GM19372 (cell line): ENCODE results near the gene ACY1.
"Not testable (repeated sequence)": the region's sequence is repeated elsewhere in the genome, so short reads cannot be mapped to it uniquely, and the experiment has no call there.

Experiments used
- ATAC-seq: cut with Tn5 transposase; IDR thresholded peaks from one replicate; pipeline ENCODE4 v1.9.1; 2021; ENCODE audit warnings: mild to moderate bottlenecking, low read depth, moderate library complexity; ENCODE audit not compliant: unreplicated experiment

ACY1 gene

DNA sequence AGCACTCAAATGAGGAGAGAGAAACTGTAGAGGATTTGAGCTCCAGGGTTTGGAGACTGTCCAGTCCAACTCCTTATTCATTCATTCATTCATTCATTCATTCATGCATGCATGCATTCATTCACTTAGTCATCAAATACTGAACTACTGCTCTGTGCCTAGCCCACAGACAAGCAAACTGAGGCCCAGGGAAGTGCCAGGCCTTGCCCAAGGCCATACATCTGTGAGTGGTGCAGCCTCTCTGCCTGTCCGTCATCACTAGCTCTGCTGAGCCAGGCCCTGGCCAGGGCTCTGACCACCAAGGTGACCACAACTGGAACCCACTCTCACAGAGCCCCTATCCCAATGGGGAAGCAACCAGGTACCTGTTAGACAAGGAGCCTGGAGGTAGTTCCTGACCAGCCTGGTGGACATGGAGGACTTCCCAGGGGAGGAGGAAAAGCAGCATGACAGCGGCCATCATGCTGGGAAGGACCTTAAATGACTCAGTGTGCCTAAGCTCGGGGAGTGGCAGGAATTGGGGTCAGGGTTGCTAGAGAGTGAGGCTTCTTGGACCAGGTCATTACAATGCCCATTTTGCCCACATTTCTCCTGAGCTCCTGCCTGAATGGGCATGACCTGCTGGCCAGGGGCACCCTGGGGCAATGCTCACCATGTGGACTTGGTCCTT is 39.9 kb downstream of the ACY1 start:
- no peak for ATAC-seq

DNA sequence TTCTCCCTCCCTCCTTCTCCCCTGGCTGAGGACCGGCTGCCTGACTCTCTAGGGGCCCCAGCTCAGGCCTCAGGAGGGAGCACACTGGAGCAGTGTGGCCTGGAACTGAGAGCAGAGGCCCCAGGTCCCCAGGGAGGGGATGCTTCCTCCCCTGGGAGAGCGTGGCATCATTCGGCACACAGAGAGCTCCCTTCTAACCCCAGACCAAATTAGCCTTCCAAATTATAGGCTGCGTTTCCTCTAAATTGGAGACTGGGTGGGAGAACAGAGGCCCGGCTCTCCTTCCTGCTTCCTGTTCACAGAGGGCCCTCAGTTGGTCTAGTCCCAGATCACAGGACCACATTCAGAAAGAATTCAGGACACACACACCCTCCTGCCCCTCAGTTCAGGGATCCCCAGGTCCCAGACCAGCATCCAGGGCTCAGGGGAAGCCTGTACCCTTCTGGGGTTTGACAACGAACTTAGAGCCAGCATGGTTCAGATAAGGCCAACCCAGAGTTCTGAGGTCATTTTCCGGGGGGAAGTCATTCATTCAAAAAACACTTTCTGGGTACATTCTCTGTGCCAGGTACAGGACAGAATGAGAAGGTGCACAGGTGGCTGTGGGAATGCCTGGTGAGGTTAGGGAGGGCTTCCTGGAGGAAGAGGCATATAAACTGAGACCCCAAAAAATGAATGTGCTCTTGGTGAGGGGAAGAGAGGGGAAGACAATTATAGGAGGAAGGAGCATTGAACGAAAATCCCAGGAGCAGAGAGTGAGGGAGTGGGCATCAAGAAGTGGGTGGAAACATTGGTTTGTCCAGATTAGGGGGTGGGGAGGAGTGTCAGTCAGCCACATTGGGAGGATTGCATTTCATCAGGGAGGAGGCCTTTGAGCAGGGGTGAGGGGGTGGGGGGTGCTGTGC is 40.8 kb downstream of the ACY1 start:
- ATAC-seq, result no peak

GRCh38 chr3:52024765-52025452 is 41.6 kb downstream of the ACY1 start:
- ATAC-seq, result no peak

DNA sequence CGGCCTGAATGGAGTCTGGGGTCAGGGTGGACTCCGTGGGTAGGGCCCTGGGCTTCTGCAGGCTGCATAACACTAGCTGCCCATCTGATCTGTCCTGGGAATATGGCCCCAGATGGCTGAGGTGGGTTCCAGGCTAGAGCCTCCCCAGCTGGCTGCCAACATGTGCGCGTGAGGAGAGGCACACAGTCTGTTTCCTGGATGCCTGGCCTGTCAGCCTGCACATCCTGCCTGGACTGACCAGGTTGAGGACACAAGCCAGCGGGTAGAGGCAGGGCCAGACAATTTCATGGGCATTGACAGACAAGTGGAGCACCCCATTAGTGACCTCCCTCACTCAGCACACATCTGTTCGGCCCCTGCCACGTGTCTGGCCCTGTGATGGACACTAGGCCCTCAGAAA is 42.1 kb downstream of the ACY1 start:
- no peak for ATAC-seq

DNA sequence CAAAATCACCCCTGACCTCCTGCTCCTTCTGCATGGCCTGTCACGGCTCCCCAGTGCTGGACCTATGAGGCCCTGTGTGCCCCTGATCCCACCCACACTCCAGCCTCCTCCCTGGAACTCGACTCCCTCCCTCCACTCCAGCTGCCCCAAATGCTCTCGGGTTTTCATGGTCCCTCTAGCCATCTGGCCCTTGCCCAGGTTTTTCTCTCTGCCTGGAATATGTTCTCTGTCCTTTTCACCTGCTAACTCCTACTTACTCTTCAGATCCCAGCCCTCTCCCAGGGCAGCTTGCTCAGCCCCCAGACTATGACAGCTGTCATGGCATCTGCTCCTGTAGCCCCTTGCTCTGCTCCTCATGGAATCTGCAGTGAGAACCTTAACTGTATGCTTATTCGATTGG is 42.7 kb downstream of the ACY1 start:
- ATAC-seq, result no peak

DNA sequence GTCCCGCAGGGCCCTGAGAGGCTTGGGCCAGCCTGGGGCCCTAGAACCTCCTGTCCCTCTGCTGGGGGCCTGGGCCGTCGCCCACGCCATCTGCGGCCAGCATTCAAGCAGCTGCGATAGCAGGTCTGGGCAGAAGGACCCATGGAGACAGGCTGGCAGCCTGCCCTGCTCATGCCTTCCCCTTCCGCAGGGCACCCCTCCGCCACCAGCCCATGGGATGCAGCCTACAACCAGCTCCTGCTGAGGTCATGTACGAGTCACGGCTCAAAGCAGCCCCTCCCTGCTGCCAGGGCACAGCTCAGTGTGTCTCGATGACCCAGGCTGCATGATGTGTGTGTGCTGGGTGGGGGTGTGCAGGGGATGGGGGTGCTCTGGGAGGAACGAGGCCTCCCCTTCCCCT is 45.2 kb downstream of the ACY1 start:
- no peak for ATAC-seq

DNA sequence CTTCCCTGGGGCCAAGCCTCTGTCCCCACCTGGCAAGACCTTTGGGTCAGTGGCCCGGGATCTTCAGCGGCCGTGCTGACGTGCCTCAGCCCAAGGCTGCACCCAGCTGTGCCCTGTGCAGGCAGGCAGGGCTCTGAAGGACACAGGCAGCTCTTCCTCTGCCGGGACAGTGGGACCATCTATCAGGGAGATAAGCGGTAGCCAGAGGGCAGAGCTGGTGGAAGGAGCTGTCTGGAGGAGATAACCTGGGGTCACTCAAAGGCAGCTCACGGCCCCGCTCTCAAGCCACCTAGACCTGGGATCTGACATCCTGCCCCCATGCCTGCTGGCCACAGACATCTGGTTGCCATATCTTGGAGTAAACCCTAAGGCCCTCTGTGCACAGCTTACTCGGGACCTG is 45.7 kb downstream of the ACY1 start:
- ATAC-seq, result no peak

DNA sequence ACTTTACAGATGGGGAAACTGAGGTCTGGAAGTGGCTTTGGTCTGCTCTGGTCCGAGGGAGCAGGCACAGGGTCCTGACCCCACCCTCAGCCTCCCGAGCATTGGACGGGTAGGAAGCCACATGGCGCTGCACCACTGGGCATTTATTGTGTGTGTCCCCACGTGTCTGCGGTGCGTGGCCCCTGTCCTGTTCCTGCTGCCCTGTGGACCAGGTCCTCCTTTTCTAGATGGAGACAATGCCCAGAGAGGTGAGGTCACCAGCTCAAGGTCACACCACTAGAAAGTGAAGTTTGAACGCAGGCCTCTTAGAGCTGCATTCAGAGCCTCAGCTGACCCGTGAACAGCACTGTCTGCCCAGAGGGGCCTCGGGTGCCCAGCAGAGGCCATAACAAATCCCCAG is 46.2 kb downstream of the ACY1 start:
- ATAC-seq, result no peak

DNA sequence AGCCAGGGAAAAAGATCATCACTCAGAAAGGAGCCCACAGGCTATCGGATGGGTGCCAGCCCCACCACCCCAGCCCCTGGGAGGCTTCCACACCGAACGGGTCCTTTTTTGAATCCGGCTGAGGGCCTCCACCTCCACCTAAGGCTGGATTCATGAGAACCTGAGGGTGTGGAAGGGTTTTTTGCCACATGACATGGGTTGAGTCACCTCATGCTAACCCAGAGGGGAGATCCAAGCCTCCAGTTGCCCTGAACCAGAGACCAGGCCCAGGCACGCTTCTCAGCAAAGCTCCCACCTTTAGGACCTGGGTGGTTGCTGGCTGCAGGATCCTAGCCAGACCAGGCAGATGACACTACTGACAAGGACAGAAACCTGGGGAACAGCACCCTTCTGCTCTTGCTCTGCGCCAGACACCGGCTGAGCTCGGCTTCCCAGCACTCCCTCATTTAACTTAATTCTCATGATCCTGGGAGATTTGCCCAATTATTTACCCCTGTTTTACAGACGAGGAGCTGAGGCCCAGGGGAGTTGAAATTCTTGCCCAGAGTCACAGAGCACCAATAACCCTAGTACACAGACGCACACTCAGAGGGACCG is 47.5 kb downstream of the ACY1 start:
- no peak for ATAC-seq

DNA sequence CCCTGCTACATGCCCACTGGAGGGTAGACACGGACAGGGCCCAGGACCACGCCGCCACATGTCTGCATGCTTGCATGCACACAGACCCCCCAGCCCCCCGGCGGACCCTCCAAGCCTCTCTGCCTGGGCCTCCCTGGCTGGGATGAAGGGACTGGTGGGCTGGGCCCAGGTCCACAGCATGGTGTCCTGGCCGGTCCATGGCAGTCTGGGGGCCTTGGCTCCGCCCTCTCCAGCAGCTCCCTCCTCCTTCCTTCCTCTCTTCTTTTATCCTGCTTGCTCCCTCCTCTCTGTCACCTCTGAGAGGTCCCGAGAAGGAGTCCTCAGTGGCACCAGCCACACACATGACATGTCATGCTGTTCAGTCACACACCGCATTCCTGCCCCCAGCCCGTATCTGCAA is 48.6 kb downstream of the ACY1 start:
- ATAC-seq, result no peak

GRCh38 chr3:52032702-52033408 is 49.5 kb downstream of the ACY1 start:
- ATAC-seq, result no peak

- ATAC-seq, result not testable (repeated sequence)
Observed at GRCh38 chr3:52033748-52034147, 50.4 kb downstream of the ACY1 start.

- ATAC-seq, result no peak
Observed at GRCh38 chr3:52034212-52034611, 50.9 kb downstream of the ACY1 start.

DNA sequence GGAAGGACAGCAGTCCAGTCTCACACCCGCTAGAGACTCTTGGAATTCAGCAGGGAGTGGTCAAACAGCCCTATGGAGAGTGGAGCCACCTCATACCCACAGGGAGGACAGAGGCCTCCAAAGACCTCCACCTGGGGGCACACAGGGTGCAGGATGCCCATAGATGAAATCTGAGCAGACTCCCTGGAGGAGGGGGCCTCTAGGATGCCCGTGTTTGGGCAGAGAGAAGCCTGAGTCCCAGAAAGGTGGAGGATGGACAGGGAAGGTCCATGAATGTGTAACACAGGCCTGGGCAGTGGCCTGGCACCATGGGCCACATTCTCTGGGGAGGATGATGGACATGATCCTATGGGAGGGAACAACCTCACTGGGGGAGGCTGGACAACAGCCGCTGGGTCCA is 51.3 kb downstream of the ACY1 start:
- no peak for ATAC-seq

- ATAC-seq, result no peak
Observed at GRCh38 chr3:52036222-52036694, 52.9 kb downstream of the ACY1 start.

DNA sequence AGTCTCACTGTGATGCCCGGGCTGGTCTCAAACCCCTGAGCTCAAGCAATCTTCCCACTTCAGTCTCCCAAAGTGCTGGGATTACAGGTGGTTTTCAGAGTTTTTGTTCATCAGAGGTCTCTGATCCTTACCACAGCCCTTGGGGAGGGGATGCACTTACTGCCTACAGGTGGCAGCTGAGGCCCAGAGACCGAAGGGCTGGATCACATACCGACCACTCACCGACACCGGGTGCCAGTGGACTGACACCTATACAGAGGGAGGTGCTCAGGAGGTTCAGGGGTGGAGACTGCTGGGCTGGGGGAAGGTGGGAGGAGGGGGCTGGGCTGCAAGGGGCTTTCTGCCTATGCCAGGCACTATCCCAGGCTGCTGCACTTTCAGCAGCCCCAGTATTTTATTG is 53.5 kb downstream of the ACY1 start:
- ATAC-seq, result no peak

DNA sequence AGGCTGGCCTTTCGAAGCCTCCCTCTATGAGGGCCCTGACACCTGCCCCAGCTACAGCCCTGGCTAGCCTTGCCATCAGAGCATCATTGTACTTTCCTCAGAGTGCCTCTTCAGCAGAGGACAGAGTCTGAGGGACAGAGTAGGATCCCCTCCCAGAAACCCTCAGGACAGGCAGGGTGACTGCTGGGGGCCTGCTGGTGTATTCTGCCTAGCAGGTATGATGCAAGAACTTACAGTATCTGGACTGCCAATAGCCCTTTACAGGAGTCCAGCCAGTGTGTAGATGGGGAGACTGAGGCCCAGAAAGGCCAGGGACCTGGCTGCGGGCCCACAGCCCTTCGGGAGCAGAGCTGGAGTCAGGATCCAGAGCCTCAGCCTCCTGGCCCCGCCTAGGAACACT is 54.0 kb downstream of the ACY1 start:
- ATAC-seq, result no peak

DNA sequence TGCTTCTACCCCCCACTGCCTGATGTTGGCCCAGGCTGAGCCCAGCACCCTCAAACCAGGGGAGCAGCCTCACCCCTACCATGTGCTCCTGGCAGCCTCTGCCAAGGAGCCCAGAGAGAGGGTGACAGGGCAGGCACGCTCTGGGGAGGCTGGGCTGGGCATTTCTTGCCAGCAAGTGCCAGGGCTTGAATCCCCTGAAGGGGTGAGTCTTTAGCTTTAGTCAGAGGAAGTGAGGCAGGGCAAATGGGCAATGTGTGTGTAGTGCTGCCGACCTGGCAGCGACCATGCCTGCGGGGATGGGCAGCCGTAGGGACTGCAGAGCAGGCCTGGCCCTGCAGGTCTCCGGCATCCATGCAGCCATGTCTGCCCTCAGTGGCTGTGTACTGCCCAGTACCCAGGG is 54.9 kb downstream of the ACY1 start:
- no peak for ATAC-seq
